Endothelial cell of hepatic sinusoid (primary cell): Measurements from ENCODE around the gene AK8.

Source experiments
- in situ Hi-C: cut with HindIII; loops from 2 replicates; pipeline ENCODE4 v1.10.0; 2017; ENCODE audit warnings: low sequenced_read_pairs

The AK8 gene

DNA sequence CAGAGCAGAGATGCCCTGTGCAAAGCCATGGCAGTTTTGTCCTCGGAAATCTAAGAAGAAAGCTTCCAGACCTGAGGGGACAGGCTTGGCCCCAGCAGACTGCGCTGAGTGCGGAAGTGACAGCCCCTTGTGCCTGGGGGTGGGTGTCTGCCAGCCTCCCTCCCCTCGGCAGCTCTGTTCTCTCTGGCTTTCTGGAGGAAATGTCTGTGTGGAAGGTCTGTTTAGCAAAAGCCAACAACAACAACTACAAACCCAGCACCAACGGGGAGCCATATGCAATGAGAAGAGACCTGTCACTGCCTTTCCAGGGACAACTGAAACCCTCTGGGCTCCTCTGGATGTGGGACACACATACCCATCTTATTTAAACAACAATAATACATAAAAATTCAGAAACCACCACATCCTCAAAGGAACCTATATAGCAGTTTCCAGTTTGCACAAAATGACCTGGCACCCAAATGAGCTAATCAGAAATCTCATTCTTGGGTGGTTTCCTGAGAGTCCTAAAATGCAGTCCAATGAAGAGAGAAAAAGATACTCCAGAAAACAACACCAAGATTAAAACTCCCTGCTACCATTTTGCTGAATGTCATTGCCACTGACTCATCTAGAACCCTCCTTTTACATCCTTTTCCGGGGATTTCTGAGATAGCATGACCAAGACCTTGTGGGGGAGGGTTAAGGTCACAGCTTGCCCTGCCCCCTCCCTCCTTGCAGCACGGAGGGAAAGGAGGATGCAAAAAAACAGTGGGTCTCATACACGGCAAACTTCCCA, 97.7 kb downstream of the AK8 start:
- in situ Hi-C loops = loop anchor here (10.0 kb wide), 1 partner anchor 296 kb away; no protein-coding TSS in a partner anchor

GRCh38 chr9:132776891-132777290, 101.2 kb downstream of the AK8 start:
- in situ Hi-C loops = loop anchor here (10.0 kb wide), 1 partner anchor 88 kb away; no protein-coding TSS in a partner anchor

DNA sequence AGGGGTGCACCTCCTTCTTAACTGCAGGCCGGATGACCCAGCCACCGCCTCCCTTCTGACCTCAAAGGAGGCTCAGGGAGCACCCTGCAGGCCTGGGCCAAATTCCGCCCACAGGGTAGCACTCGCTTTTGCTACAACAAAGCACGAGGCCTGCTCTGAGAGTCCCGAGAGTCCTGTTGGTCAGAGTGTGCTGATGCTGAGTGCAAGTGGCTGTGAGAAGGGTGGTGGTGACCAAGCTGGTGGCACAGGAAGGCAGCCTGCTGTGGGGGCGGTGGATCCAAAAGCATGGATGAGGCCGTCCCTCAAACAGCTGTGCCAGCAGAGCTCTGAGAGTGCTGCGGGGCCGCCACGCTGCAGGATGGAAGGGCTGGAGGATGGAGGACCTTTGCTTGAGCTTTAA, 101.8 kb downstream of the AK8 start:
- in situ Hi-C loops = loop anchor here (10.0 kb wide), 1 partner anchor 89 kb away; no protein-coding TSS in a partner anchor

DNA sequence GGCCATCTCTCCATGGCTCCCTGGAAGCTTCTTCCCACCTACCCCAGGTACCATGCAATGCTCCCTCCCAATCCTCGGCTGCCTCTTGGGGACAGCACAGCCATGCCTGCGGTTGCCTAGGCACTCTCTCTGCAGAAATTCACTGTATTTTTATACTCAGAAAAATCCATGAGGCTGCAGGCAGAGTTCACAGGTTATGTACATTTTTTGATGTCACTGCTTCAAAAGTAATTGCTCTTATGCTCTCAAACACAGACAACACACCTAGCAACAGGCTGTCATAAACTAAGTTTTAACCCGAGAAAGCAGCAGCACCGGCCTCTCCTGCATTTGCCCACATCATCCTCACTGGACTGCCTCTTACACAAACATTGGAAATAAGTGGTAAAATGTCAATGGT, 102.4 kb downstream of the AK8 start:
- in situ Hi-C loops = loop anchor here (10.0 kb wide), 1 partner anchor 89 kb away; no protein-coding TSS in a partner anchor

GRCh38 chr9:132774886-132775285, 103.2 kb downstream of the AK8 start:
- in situ Hi-C loops = loop anchor here (10.0 kb wide), 1 partner anchor 90 kb away; no protein-coding TSS in a partner anchor

DNA sequence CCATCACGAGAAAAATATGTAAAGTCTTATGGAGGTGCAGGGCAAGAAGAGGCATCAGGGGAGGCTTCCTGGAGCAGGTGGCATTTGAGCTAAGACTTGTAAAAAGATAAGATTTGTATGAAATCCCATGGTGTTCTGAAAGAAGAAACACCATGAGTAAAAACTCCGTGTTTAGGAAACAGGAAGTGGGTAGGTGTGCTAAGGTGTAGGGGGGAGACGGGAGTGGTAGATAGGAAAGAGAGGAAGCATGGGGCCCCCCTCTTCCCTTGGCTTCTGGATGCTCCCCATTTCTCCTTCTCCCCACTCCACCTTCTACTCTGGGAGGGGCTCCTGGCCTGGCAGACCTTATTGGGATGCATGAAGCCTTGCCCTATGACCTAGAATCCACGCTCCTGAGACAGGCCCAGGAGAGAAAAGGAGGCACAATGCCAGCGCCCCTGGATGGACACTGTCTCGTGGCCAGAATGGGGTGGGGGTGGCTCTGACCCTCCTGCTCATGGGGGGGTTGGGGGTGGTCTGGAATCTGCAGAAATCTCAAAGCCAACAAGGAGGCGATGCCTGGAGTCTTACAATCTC, 104.2 kb downstream of the AK8 start:
- in situ Hi-C loops = loop anchor here (10.0 kb wide), 1 partner anchor 91 kb away; no protein-coding TSS in a partner anchor

DNA sequence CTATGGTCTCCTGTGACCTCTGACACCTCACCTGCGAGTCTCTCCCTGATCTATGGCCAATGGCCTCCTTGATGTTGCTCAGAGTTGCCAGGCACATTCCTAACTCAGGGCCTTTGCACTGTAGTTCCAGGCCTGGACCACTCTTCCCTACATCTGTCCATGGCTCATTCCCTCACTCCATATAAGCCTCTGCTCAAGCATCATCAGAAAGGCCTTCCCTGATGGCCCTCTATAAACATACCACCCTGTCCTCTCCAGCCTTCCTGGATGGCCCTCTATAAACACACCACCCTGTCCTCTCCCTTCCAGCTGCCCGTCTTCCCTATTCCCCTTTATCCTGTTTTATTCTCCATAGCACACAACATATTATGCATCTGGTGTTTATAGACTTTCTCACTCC, 105.0 kb downstream of the AK8 start:
- in situ Hi-C loops = loop anchor here (10.0 kb wide), 1 partner anchor 92 kb away; no protein-coding TSS in a partner anchor

GRCh38 chr9:132771752-132772151, 106.3 kb downstream of the AK8 start:
- in situ Hi-C loops = loop anchor here (10.0 kb wide), 1 partner anchor 93 kb away; no protein-coding TSS in a partner anchor

DNA sequence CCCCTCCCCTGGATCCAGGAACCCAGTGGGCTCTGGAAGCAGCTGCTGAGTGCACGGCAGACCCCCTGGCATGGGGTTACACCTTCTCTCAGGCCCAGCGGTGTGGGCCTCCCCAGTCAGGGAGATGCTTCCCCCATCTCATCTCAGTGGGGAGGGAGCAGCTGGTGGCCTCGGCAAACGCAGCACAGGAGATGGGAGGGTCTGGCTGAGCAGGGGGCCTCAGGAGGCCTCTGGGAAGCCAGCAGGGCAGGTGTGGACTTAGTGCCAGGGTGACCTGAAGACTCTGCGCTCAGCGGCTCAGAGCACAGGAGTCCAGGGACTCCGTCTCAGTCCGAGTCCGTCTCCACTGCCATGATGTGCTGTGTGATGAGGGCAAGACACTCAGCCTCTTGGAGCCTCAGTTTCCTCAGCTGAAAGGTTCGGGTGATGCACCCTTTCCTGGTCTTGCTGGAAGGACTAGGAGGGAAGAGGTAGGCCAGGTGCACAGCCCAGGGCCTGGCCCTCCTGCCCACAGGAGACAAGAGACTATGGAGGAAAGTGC, 107.2 kb downstream of the AK8 start:
- in situ Hi-C loops = loop anchor here (10.0 kb wide), 1 partner anchor 94 kb away; no protein-coding TSS in a partner anchor

DNA sequence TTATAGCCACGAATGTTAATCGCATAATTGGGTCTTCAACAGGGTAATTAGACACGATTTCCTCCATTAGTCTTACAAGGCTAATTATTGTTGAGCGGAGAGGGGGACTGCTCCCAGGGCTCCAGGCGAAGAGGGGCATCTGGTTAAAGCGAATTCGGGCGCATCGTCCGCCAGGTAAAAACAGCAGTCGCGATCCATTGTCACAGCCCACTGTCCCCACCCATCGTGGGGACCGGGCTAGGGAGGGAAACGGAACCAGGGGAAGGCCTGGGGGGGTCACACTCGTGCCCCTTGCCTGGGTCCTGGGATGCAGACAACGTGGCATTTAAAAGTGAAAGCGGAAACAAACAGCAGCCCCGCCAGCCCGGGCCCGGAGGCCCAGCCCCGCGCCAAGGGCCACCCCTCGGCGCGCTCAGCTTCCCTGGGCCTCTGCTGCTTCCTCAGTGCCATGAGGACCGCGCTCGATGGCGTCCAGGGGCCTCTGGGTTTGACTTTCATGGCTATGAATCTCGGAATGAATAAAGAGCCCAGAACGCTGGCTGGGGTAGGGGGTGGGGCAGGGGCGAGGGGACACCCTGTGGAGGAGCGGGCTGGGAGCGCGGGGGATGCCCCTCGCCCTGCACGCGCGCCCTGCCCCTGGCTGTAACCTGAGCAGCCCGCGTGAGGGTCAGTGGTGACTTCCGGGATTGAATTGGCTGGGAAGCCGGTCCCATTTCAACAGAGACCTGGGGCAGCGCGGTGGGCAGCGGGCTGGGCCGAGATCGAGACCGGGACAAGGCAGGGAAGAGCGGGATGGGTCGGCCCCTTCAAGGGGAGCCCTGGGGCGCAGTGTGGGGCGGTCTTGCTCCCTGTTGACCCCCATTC, 107.9 kb downstream of the AK8 start:
- in situ Hi-C loops = loop anchor here (10.0 kb wide), 1 partner anchor 95 kb away; no protein-coding TSS in a partner anchor

DNA sequence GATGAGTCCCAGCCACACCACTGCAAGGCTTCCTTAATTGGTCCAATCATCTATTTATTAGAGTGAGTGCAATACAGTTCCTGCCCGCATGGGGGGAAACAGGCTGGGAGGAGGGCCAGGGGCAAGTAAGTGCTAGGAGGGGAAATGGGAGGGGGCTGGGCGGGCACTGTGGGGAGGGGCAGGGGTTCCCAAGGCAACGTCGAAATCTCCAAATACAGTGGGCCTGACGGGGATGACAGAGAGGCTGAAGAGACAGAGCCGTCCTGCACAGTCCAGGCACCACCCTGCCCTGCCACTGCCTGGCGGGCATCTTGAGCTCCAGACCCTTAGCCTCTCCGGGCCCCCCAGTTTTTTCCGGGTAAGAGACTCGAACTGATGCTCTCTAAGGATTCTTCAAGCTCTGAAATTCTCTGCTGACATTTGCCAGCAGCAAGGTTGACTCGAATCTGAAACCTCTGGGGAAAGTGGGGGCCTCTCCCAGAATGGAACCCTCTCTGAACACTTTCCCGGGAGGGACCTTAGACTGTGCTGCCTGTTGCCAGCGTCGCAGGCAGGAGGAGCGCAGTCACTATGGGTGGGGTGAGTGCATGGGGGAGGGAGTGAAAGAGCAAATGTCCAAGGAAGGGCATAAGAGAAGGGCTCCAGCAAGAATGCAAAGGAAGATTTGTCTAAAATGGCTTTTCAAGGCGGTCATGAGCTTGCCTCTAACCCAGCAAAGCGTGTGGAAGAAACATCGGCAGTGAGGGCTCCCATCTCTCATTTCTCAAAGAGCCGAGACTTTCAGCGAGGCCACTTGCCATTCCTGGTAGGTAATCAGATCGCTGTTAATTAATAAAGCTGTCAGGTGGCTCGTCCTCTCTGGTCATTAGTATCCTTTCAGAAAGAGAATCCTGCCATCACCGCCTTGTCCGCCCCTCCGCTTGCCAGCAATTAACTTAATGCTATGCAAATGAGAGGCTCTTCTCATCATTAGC, 108.9 kb downstream of the AK8 start:
- in situ Hi-C loops = no loop called here

GRCh38 chr9:132763574-132763973, 114.5 kb downstream of the AK8 start:
- in situ Hi-C loops = no loop called here

GRCh38 chr9:132762896-132763295, 115.2 kb downstream of the AK8 start:
- in situ Hi-C loops = no loop called here

GRCh38 chr9:132761602-132762001, 116.5 kb downstream of the AK8 start:
- in situ Hi-C loops = no loop called here

GRCh38 chr9:132760057-132760456, 118.0 kb downstream of the AK8 start:
- in situ Hi-C loops = no loop called here

DNA sequence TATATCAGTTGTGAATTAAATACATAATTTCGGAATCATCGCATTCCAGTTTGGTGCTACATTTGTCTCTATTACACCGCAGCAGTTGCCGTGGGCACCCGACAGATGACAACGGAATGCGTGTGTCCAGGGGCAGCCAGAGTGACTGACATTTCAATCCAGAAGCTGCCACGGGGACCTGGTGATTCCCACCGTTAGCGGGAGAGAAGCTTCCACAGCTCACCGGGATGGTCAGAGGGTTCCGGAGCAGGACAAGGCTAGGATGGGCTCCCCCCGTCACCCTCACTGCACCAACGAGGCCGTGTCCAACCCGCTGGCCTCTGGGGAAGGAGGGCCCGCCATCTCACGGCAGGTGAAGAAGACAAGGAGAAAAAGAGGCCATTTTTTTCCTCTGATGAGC, 121.1 kb downstream of the AK8 start:
- in situ Hi-C loops = loop anchor here (5.0 kb wide), 1 partner anchor 80 kb away; no protein-coding TSS in a partner anchor

GRCh38 chr9:132756214-132756845, 121.8 kb downstream of the AK8 start:
- in situ Hi-C loops = loop anchor here (5.0 kb wide), 1 partner anchor 79 kb away; no protein-coding TSS in a partner anchor

DNA sequence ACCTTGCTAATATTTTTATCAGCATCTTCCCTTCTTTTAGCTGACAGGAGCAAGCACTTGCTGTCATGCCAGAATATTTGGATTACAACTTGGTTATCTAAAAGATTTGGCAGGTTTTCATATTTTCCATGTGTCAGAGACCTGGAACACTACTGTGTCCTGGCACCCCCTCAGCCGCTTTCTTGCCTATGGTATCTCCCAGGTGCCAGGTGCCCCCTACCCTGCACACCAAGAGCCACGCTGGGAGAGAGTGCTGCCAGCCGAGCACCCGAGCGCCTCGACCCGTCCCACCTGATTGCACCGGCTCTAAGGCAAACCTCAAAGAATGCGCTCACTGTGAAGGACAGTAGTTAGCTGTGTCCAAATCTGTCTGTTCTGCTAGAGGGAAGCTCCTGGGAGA, 123.0 kb downstream of the AK8 start:
- in situ Hi-C loops = loop anchor here (5.0 kb wide), 1 partner anchor 78 kb away; no protein-coding TSS in a partner anchor

DNA sequence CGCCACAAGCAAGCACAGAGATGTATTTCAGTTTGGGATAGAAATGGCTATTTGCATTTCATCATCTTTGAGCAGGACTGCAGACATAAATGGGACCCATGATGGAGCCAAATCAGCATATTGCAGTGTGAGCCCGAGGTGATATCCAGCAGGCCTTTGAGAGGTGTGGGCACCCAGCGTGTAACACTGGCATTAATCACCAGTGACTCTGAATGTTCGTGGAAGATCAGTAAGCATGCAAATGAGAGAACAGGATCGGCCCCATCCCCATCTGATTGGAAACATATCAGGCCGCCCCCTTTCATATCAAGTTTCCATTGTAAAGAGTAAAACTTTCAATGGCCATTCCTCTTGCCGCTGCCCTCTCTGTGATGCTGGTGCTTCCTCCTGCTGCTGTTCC, 123.8 kb downstream of the AK8 start:
- in situ Hi-C loops = no loop called here
